HG03558 (cell line): ENCODE results near the gene RHEX.
"Not testable (repeated sequence)": the region's sequence is repeated elsewhere in the genome, so short reads cannot be mapped to it uniquely, and the experiment has no call there.

Experiments
- ATAC-seq: cut with Tn5 transposase; IDR thresholded peaks from one replicate; pipeline ENCODE4 v1.9.1; 2021; ENCODE audit warnings: moderate number of reproducible peaks; ENCODE audit not compliant: unreplicated experiment; ENCODE audit errors: extremely low read depth

The RHEX gene

GRCh38 chr1:206052919-206053610, at the start of gene RHEX:
Gene RHEX, plus strand, starts transcription at chr1:206053173. Its CDS starts 44,656 bp downstream, at chr1:206097829.
- not testable (repeated sequence) for ATAC-seq

- no peak for ATAC-seq
Observed at GRCh38 chr1:206003854-206004800, 48.8 kb upstream of the RHEX start.

GRCh38 chr1:206004826-206005225, 48.1 kb upstream of the RHEX start:
- ATAC-seq, result no peak

GRCh38 chr1:206005234-206005633, 47.7 kb upstream of the RHEX start:
- ATAC-seq, result no peak

GRCh38 chr1:206005778-206006180, 47.2 kb upstream of the RHEX start:
- ATAC-seq, result no peak

GRCh38 chr1:206006946-206007345, 46.0 kb upstream of the RHEX start:
- ATAC-seq, result no peak

GRCh38 chr1:206010060-206010459, 42.9 kb upstream of the RHEX start:
- ATAC-seq, result no peak

GRCh38 chr1:206011057-206011456, 41.9 kb upstream of the RHEX start:
- ATAC-seq, result no peak

- ATAC-seq, result peak; percentile 74
Observed at GRCh38 chr1:206012086-206012859, 40.7 kb upstream of the RHEX start.

- no peak for ATAC-seq
Observed at GRCh38 chr1:206013026-206013795, 39.8 kb upstream of the RHEX start.

- ATAC-seq, result no peak
Observed at GRCh38 chr1:206014601-206015000, 38.4 kb upstream of the RHEX start.

GRCh38 chr1:206015071-206015470, 37.9 kb upstream of the RHEX start:
- ATAC-seq, result no peak

- ATAC-seq, result no peak
Observed at GRCh38 chr1:206020393-206021007, 32.5 kb upstream of the RHEX start.

- ATAC-seq, result no peak
Observed at GRCh38 chr1:206021008-206021625, 31.9 kb upstream of the RHEX start.

GRCh38 chr1:206021626-206022365, 31.2 kb upstream of the RHEX start:
- ATAC-seq, result no peak

- ATAC-seq, result no peak
Observed at GRCh38 chr1:206022766-206023165, 30.2 kb upstream of the RHEX start.

GRCh38 chr1:206023695-206024094, 29.3 kb upstream of the RHEX start, which contains the start of gene CTSE:
Gene CTSE, minus strand, starts transcription at chr1:206023895. Its CDS starts 104 bp downstream, at chr1:206023791.
- no peak for ATAC-seq

- no peak for ATAC-seq
Observed at GRCh38 chr1:206025283-206025820, 27.6 kb upstream of the RHEX start.
